HCT116 (cell line): ENCODE results near the gene IL31. TPM values are rescaled to one million over a fixed set of nuclear protein-coding genes. Genes with fewer than 3 reads are reported as not detected.

Experiments used
- ATAC-seq: fragments of 200-7000 bp; cut with Tn5 transposase; 2 replicates; pipeline ENCODE4 v1.9.1; 2020; ENCODE audit warnings: mild to moderate bottlenecking, moderate library complexity
- BruUV-seq: library from RNA; stranded (reverse); fragments of 400-500 nt; replicated peaks from 2 replicates; lab custom pipeline; 2021; lab: Mats Ljungman, UMichigan
- CTCF ChIA-PET: fragments of 300-600 bp; sonication (Branson Sonifier 250); formaldehyde crosslinking; loops from one replicate; lab custom pipeline; 2021; ENCODE audit warnings: antibody characterized with exemption; lab: Charles Lee
- POLR2A ChIA-PET: fragments of 300-600, 350-600 bp; sonication (Branson Sonifier 250); formaldehyde crosslinking; loops from one replicate; lab custom pipeline; 2021; ENCODE audit warnings: antibody characterized with exemption; lab: Charles Lee
- RAD21 ChIA-PET, 2 experiments: fragments of 300-600 bp; sonication (Branson Sonifier 250); formaldehyde crosslinking; loops; one replicate each; lab custom pipeline; 2023; ENCODE audit warnings: low total read pairs in 2 of 2; ENCODE audit not compliant: uncharacterized antibody in 2 of 2, unreplicated experiment in 2 of 2, low non-redundant PET in 1 of 2; lab: Charles Lee
- DNase-seq: peaks from one replicate; pipeline ENCODE4 v3.0.0-alpha.2; 2010; ENCODE audit warnings: low read depth, low spot score
- H2AFZ ChIP-seq: fragments of 200-600 bp; shearing (Covaris generic), sonication (generic); 2 replicates; pipeline ENCODE4 v1.6.1; 2017; ENCODE audit warnings: low read depth, mixed run types, mixed read lengths, antibody characterized with exemption, low read length; ENCODE audit not compliant: poor library complexity, severe bottlenecking
- H3K27ac ChIP-seq: 2 replicates; pipeline ENCODE4 v1.5.1; 2012; ENCODE audit warnings: low read depth, low read length
- H3K27me3 ChIP-seq: fragments of 200-600 bp; sonication (generic); 2 replicates; pipeline ENCODE4 v1.6.1; 2016; ENCODE audit warnings: mixed run types, low read length, mixed read lengths; ENCODE audit not compliant: insufficient read depth
- H3K36me3 ChIP-seq, 2 experiments: fragments of 200-500 bp in 1 of 2; fragments of 200-600 bp in 1 of 2; sonication (Bioruptor generic) in 1 of 2; sonication (generic) in 1 of 2; 2 replicates each; pipeline versions ENCODE4 v1.5.1 to v1.6.1; 2014 to 2016; ENCODE audit warnings: low read length in 2 of 2, inconsistent platforms in 1 of 2, mixed read lengths in 1 of 2, mixed run types in 1 of 2; ENCODE audit not compliant: insufficient read depth in 2 of 2, control insufficient read depth in 1 of 2
- H3K4me1 ChIP-seq, 2 experiments: fragments of 200-600 bp in 1 of 2; sonication (generic) in 1 of 2; 2 replicates each; pipeline versions ENCODE4 v1.5.1 to v1.6.1; 2012 to 2017; ENCODE audit warnings: low read length in 2 of 2, inconsistent platforms in 1 of 2, mild to moderate bottlenecking in 1 of 2, mixed read lengths in 1 of 2, mixed run types in 1 of 2, moderate library complexity in 1 of 2; ENCODE audit not compliant: insufficient read depth in 2 of 2, control insufficient read depth in 1 of 2
- H3K4me2 ChIP-seq: fragments of 200-600 bp; sonication (generic); 2 replicates; pipeline ENCODE4 v1.6.1; 2017; ENCODE audit warnings: mixed run types, low read length, mixed read lengths
- H3K4me3 ChIP-seq, 2 experiments: fragments of 200-600 bp in 1 of 2; sonication (generic) in 1 of 2; replicated peaks in 1 of 2; 2 replicates each; pipeline ENCODE4 v1.5.1; 2011 to 2016; ENCODE audit warnings: low read length in 2 of 2, control low read depth in 1 of 2, low read depth in 1 of 2, mild to moderate bottlenecking in 1 of 2, mixed read lengths in 1 of 2, mixed run types in 1 of 2
- H3K79me2 ChIP-seq: fragments of 200-600 bp; sonication (generic); 2 replicates; pipeline ENCODE4 v1.6.1; 2017; ENCODE audit warnings: mild to moderate bottlenecking, mixed run types, low read length, moderate library complexity, mixed read lengths; ENCODE audit not compliant: insufficient read depth
- H3K9ac ChIP-seq: fragments of 200-600 bp; sonication (generic); 2 replicates; pipeline ENCODE4 v1.6.1; 2016; ENCODE audit warnings: low read length, mixed read lengths
- H3K9me2 ChIP-seq: fragments of 200-600 bp; sonication (generic), shearing (Covaris generic); 2 replicates; pipeline ENCODE4 v1.6.1; 2017; ENCODE audit warnings: mixed run types, mild to moderate bottlenecking, moderate library complexity; ENCODE audit not compliant: insufficient read depth
- H3K9me3 ChIP-seq, 2 experiments: fragments of 200-500 bp in 1 of 2; fragments of 200-600 bp in 1 of 2; sonication (Bioruptor generic) in 1 of 2; sonication (generic) in 1 of 2; 2 replicates each; pipeline ENCODE4 v1.6.1; 2014 to 2017; ENCODE audit warnings: low read length in 2 of 2, mixed read lengths in 2 of 2, inconsistent platforms in 1 of 2, low read depth in 1 of 2, mild to moderate bottlenecking in 1 of 2, mixed run types in 1 of 2, moderate library complexity in 1 of 2; ENCODE audit not compliant: control insufficient read depth in 1 of 2, insufficient read depth in 1 of 2
- H4K20me1 ChIP-seq: fragments of 200-600 bp; sonication (generic), shearing (Covaris generic); 2 replicates; pipeline ENCODE4 v1.6.1; 2017; ENCODE audit warnings: mixed run types, mild to moderate bottlenecking, moderate library complexity; ENCODE audit not compliant: insufficient read depth
- CBX3 ChIP-seq: IDR thresholded peaks from 2 replicates; pipeline ENCODE4 v1.6.1; 2012; ENCODE audit warnings: low read depth
- EGR1 ChIP-seq: IDR thresholded peaks from 2 replicates; pipeline ENCODE4 v1.6.1; 2012; ENCODE audit warnings: low read depth
- ELF1 ChIP-seq: IDR thresholded peaks from 2 replicates; pipeline ENCODE4 v1.6.1; 2012; ENCODE audit warnings: low read depth, borderline replicate concordance
- EZH2phosphoT487 ChIP-seq: fragments of 200-600 bp; IDR thresholded peaks from 2 replicates; pipeline ENCODE4 v1.6.1; 2018; ENCODE audit warnings: antibody characterized with exemption, borderline replicate concordance
- FOSL1 ChIP-seq: IDR thresholded peaks from 2 replicates; pipeline ENCODE4 v1.6.1; 2012; ENCODE audit warnings: low read depth
- POLR2A ChIP-seq: IDR thresholded peaks from 2 replicates; pipeline ENCODE4 v1.7.0; 2011; ENCODE audit warnings: borderline replicate concordance; ENCODE audit not compliant: insufficient read depth, insufficient read length; ENCODE audit errors: extremely low read depth
- POLR2AphosphoS5 ChIP-seq: IDR thresholded peaks from 2 replicates; pipeline ENCODE4 v1.6.1; 2011; ENCODE audit warnings: mild to moderate bottlenecking, low read depth, low read length, moderate library complexity
- RAD21 ChIP-seq: IDR thresholded peaks from 2 replicates; pipeline ENCODE4 v1.6.1; 2012; ENCODE audit warnings: low read depth, mild to moderate bottlenecking
- SIN3A ChIP-seq: IDR thresholded peaks from 2 replicates; pipeline ENCODE4 v1.6.1; 2012; ENCODE audit warnings: low read depth
- SRF ChIP-seq: IDR thresholded peaks from 2 replicates; pipeline ENCODE4 v1.6.1; 2012; ENCODE audit warnings: low read depth
- TCF7L2 ChIP-seq: IDR thresholded peaks from 2 replicates; pipeline ENCODE4 v1.7.0; 2011; ENCODE audit warnings: borderline replicate concordance, inconsistent platforms; ENCODE audit not compliant: insufficient read depth, insufficient read length; ENCODE audit errors: extremely low read depth
- YY1 ChIP-seq: IDR thresholded peaks from 2 replicates; pipeline ENCODE4 v1.6.1; 2011; ENCODE audit warnings: low read length, low read depth, moderate library complexity, mild to moderate bottlenecking; ENCODE audit not compliant: insufficient replicate concordance; ENCODE audit errors: extremely low read depth
- ZFX ChIP-seq: fragments of 450-650 bp; IDR thresholded peaks from 2 replicates; pipeline ENCODE4 v1.6.1; 2017
- ZNF274 ChIP-seq: fragments of 200-500 bp; sonication (Bioruptor generic); IDR thresholded peaks from 2 replicates; pipeline ENCODE4 v1.6.1; 2014; ENCODE audit warnings: mild to moderate bottlenecking, low read depth, low read length, inconsistent platforms
- intact Hi-C: fragments of 100-400 bp; cut with micrococcal nuclease; formaldehyde crosslinking; loops from 2 replicates; pipeline ENCODE4 v1.10.0; 2022
- total RNA-seq: library from RNA; stranded (reverse); gene quantifications from one replicate; pipeline ENCODE4 v1.2.1, GENCODE V29; 2021; ENCODE audit not compliant: unreplicated experiment
- TF ChIP-seq, protein P1 (sequence below): IDR thresholded peaks from 2 replicates; pipeline ENCODE4 v1.6.1; 2011; ENCODE audit warnings: mild to moderate bottlenecking, low read length, moderate library complexity; ENCODE audit not compliant: insufficient replicate concordance; ENCODE audit errors: extremely low read depth
- TF ChIP-seq, protein P2 (sequence below): IDR thresholded peaks from 2 replicates; pipeline ENCODE4 v1.6.1; 2012

The IL31 gene
- total RNA-seq, 1 experiment from 2014 or later, result not detected

DNA sequence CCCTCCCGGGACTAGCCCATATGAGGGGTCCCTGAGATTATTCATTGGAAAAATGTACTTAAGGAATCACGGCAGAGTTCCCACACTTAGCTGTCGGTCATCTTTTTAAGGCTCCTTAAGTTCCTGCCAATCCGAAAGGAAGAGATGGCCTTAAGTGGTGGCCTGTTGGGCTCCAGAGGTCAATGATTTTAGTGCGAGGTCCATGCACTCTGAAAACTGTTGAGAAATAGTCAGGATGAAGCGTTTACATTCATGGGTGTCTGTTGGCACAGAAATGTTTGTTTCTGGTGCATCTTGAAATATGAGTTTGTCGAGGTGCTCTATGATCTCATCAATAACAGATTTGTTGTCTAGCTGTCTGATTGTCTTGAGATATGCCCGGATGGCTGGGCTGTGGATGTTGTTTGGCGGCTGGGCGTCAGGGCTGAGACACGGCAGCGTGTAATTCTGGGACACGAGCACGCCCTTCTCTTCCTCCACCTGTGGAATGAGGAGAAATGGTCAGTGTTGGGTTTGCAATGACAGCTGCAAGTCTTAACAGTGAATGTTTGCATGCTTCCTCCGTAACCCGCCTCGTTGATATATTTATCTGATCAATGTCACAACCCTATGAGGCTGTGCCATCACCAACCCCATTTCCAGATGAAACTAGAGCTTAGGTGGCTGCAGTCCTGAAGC is 1.6 kb downstream of the IL31 start:
- intact Hi-C loops, result no loop called here
- Histone ChIP-seq H3K27ac (no peak overlapping the region), H3K9me3 (no peaks in the 10 kb centered on the region), H3K36me3 (no peaks in the 10 kb centered on the region), H3K4me2 (no peak overlapping the region), H2AFZ (no peak overlapping the region), H4K20me1 (no peaks in the 10 kb centered on the region), H3K27me3 (no peaks in the 10 kb centered on the region), H3K4me3 (no peak overlapping the region), H3K79me2 (no peaks in the 10 kb centered on the region), H3K9me2 (no peaks in the 10 kb centered on the region), H3K4me1 (no peaks in the 10 kb centered on the region), H3K9ac (no peak overlapping the region)
- ChIA-PET POLR2A (no interaction called here), CTCF (no interaction called here), RAD21 (no interaction called here)
- TF ChIP-seq, protein P1, sequence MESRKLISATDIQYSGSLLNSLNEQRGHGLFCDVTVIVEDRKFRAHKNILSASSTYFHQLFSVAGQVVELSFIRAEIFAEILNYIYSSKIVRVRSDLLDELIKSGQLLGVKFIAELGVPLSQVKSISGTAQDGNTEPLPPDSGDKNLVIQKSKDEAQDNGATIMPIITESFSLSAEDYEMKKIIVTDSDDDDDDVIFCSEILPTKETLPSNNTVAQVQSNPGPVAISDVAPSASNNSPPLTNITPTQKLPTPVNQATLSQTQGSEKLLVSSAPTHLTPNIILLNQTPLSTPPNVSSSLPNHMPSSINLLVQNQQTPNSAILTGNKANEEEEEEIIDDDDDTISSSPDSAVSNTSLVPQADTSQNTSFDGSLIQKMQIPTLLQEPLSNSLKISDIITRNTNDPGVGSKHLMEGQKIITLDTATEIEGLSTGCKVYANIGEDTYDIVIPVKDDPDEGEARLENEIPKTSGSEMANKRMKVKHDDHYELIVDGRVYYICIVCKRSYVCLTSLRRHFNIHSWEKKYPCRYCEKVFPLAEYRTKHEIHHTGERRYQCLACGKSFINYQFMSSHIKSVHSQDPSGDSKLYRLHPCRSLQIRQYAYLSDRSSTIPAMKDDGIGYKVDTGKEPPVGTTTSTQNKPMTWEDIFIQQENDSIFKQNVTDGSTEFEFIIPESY, result no peak
- TF ChIP-seq, protein P2, sequence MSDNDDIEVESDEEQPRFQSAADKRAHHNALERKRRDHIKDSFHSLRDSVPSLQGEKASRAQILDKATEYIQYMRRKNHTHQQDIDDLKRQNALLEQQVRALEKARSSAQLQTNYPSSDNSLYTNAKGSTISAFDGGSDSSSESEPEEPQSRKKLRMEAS, result no peak
- no peak for TF ChIP-seq SIN3A
- no peak for TF ChIP-seq TCF7L2
- no peak for TF ChIP-seq POLR2A
- TF ChIP-seq RAD21, result no peak
- ATAC-seq, result no peak
- BruUV-seq, result no TSS peak
- DNase-seq, result no peak

DNA sequence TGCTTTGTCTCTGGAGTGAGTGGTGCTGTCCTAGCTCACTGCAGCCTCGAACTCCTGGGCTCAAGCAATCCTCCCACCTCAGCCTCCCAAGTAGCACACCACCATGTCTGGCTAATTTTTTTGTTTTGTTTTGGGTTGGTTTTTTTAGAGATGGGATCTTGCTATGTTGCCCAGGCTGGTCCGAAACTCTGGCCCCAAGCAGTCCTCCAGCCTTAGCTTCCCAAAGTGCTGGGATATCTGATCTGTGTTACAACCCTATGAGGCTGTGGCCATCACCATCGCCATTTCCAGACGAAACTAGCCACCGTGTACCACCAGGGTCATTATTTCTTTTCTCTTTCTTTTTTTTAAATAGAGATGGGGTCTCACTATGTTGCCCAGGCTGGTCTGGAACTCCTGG is 2.6 kb downstream of the IL31 start:
- Histone ChIP-seq H3K4me3 (no peak overlapping the region), H3K9ac (no peak overlapping the region), H4K20me1 (no peaks in the 10 kb centered on the region), H3K4me2 (no peak overlapping the region), H3K4me1 (no peaks in the 10 kb centered on the region), H2AFZ (no peak overlapping the region), H3K9me3 (no peaks in the 10 kb centered on the region)
- CTCF ChIA-PET, result no interaction called here
- DNase-seq, result no peak
- RAD21 ChIA-PET, result no interaction called here
- no TSS peak for BruUV-seq
- TF ChIP-seq EGR1, result no peak
- TF ChIP-seq SRF, result no peak
- no peak for TF ChIP-seq YY1
- no peak for TF ChIP-seq ELF1
- no peak for TF ChIP-seq ZNF274
- no peak for TF ChIP-seq POLR2AphosphoS5
- no peak for TF ChIP-seq POLR2A
- TF ChIP-seq FOSL1, result no peak
- no peak for TF ChIP-seq ZFX
- no peak for TF ChIP-seq CBX3
- TF ChIP-seq RAD21, result no peak
- no peak for TF ChIP-seq EZH2phosphoT487
- TF ChIP-seq, all 23 proteins: peak for 0
- Histone ChIP-seq H3K9me2 (no peaks in the 10 kb centered on the region), H3K27ac (no peak overlapping the region), H3K79me2 (no peaks in the 10 kb centered on the region), H3K27me3 (no peaks in the 10 kb centered on the region; the same call in 1 of the 2 replicates), H3K36me3 (no peaks in the 10 kb centered on the region)
- POLR2A ChIA-PET, result no interaction called here
- intact Hi-C loops, result no loop called here
- ATAC-seq, result no peak
